Astrocyte of the hippocampus (primary cell): ENCODE results near the gene LRP2.
"Not testable (repeated sequence)": the region's sequence is repeated elsewhere in the genome, so short reads cannot be mapped to it uniquely, and the experiment has no call there.

Experiments used
- DNase-seq: peaks from one replicate; pipeline ENCODE4 v3.0.0; 2011; ENCODE audit warnings: low read depth, low spot score

LRP2 gene

DNA sequence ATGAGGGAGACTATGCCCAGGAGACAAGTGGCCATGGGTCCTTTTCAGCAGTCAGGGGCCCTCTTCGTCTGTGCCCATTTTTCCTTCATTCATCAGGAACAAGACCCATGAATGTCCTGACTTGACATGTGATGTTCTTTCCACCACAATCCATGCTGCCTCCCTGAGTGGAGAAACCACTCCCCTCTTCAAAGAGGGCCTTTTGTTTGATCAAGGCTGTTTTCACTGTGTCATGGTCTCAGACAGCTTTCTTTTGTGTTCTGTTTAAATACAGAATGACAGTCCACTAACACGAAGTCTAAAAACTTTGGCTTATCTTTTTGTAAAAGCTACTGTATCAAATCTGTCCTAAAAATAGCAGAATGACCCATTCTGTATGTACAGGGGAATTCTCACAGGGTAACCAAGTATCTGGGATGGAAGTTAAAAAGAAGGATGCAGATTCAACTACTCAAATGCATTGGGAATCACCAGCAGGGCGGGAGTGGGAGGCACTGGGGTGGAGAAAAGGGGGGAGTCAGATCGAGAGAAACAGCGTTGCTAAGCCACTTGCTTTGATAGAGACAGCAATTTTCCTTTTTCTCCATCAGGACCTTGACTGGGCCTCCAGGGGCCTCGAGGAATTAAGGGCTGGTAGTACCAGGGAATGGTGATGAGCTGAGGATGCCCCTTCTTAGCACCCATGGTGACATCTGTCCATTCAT lies 13.9 kb downstream of the LRP2 start:
- no peak for DNase-seq

DNA sequence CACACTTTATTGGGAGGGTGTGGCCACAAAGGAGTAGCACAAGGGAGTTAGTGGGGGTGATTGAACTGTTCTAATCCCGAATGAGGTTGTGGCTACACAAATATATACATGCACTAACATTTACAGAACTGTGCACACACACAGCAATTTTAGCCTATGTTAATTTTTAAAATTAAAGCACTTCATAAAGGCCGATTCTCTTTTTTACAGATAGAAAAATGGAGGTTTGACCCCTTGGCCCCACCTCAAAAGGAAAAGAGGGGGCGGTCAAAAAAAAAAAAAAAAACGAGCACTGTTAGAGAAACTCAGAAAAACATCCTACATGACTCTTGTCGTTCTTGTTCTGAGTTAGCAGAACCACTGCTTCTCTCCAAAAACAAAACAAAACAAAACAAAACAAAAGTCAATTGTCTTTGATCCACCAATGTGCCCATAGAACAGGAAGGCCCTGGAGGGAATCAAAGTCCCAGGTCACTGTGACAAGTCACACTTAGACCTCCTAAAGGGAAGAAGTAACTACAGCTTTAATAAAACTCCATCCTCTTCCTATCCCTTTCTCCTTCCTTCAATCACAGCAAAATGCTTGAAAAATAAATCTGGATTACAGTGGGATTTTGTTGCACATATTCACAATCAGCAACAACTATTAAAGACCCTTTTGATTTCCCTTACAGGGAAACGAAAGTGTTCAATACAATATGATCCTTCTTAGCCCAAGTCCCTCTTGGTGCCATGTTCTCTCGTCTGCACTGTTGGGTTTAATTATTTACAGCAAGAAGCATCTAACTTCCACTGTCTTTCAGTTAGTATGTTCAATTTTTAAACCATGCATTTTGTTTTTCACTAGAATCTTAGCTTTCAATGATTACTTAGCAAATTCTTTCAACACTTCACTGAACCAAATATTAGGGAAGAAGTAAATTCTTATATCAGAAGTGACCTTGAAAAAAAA lies 16.6 kb downstream of the LRP2 start:
- no peak for DNase-seq

DNA sequence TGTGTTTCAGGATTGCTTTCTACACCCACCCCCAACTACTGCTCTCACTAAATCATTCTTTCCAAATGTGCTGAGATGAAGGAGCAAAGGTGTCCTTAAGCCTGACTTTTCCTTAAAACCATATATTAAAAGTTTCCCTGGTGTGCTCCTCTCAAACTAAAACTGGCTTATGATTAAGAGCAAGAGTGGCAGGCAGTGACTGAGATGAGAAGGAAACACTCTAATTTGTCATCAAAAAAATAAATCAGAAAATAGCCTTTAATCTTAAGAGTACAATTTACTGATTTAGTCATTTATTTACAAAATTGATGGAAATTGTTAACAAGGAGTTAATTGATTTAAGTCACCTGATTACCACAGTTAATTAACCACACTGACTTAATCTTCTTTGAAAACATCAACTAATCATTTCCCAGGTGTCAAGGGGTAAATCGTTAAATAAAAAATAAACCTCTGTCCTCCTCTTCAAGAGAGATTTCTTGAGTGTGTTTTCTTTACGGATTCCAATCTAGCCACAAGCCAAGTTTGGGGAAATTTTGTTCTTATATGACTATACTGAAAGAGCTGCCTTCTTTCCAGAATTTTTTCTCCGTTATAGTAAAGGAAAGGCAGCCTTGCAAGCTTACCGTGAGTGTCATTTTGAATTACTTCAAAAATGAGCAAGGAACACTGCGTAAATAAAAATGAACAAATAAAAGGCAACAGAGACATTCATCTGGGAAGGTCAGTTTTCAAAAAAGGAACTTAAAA lies 17.4 kb downstream of the LRP2 start:
- peak; percentile 8 for DNase-seq

DNA sequence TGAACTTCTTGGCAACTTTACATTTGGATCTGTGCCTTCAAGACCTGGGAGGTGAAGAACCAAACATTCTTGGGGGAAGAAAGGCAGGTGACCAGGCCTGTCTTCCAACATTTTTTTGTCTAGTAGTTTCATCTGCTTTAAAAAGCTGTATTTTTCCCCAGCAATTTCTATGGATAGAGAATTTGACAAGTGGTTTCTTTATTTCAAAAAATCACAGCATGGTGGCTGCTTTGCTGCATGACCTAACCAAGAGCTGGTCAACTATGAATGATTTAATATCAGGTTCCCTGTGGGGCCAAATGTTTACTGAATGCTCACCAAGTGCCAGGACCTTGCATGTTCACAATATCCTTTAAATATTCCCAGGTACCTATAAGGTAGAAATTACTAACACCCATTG lies 19.1 kb downstream of the LRP2 start:
- DNase-seq: no peak

DNA sequence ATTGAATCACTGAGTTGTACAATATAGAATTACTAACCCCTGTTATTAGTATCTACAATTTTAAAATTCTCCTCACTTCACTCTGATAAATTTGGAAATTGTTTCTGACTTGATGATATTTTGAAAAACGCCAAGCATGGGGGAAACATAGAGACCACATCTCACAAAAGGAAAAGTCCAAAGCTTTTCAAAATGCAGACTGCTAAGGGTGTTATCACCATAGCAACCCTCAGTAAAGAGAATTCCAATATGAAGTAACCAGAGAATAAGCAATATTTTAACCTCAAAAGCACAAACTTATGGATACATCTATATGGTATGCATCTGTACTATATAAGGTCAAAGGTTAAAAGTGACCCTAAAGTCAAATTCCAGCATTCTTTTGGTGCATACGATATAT lies 22.7 kb downstream of the LRP2 start:
- DNase-seq: no peak

DNA sequence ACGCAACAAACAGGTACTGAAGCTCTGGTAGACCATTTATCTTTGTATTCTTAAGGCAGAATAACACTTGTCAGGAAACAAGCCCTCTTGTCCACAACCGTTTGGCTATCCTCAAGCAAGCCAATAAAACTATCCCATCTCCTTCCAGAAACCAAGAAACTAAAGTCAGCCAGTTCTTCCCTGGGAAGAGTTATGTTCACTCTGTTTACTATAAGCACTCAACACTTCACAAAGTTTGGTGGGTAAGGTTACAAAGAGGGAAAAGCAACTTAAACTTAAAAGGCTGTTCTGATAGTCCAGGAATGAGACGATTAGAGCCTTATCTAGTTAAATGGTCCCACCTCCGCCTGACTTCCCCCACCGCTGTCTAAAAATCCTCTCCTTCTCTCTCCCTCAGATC lies 25.6 kb downstream of the LRP2 start:
- DNase-seq: no peak

DNA sequence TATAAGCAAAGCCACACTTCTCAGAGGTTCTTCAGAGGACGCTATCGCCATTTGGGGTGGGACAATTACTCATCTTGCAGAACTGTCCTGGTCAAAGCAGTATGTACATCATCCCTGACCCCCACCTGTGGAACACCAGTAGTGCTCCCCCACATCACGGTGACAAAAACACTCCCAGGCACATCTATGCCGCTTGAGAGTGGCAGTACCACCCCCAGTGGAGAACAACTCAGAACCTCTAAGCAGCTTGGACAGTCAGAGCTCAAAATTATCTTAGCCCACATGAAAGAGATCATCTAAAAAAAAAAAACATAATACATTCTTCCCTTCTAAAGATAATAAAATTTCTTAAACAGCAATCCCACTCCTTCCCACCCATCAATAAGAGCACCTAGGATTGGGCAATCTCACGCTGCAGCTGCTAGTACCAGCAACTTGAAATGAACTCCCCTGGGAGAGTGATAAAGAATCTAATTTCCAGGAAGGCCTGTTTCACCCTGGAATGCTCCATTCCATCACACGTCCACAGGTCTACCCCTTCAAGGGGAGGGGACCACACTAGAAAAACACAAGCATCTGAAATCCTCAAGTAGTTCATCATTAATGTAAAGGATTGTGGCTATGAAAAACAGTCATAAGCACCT lies 31.7 kb downstream of the LRP2 start:
- no peak for DNase-seq

DNA sequence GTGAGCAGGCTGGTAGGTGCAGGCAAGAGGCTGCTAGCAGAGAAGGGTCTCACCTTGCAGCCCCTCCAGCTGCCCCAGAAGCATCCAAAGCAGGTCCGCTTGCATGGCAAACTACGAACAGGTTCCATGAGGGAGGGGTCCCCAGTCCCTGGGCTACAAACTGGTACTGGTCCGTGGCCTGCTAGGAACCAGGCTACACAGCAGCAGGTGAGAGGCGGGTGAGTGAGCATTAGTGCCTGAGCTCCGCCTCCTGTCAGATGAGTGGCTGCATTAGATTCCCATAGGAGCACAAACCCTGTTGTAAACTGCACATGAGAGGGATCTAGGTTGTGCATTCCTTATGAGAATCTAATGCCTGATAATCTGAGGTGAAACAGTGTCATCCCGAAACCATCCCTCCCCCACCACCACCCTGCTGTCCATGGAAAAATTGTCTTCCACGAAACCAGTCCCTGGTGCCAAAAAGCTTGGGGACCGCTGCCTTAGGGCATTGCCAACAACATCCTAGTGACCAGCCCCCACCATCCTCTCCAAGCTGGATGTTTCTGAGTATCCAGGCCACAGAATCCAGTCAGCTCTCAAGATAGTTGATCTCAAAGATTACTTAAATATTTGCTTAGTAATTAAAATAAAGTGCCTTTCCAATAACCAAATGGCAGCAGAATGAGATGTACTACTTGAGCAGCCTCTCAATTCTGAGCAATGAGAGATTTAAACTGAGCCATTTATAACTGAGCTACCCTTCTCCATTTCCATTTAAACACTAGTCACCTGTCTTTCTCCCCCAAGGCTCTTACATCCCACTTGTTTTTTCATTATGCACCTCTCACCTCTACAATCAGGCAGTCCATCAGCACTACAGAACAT lies 32.4 kb downstream of the LRP2 start:
- no peak for DNase-seq

DNA sequence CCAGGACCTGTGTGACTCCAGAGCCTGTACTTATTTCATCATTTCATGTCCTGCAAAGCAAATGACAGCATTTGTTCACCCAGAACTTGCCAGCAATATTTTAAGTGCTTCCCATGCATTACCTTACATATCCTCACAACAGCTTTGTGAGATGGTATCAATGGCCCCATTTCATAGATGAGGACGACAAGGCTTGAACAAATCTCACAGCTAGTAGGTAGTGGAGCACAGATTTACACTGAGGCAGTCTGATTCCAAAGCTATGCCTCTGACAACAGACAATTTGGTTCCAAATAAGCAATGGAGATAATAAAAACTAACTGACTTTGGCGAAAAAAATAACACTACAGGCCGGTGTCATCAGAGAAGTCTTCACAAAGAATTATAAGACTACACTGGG lies 33.5 kb downstream of the LRP2 start:
- no peak for DNase-seq

DNA sequence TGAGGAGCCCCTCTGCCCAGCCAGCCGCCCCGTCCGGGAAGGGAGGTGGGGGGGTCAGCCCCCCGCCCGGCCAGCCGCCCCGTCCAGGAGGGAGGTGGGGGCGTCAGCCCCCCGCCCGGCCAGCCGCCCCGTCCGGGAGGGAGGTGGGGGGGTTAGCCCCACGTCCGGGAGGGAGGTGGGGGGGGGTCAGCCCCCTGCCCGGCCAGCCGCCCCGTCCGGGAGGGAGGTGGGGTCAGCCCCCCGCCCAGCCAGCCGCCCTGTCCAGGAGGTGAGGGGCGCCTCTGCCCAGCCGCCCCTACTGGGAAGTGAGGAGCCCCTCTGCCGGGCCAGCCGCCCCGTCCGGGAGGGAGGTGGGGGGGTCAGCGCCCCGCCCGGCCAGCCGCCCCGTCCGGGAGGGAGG lies 34.5 kb downstream of the LRP2 start:
- DNase-seq: not testable (repeated sequence)

DNA sequence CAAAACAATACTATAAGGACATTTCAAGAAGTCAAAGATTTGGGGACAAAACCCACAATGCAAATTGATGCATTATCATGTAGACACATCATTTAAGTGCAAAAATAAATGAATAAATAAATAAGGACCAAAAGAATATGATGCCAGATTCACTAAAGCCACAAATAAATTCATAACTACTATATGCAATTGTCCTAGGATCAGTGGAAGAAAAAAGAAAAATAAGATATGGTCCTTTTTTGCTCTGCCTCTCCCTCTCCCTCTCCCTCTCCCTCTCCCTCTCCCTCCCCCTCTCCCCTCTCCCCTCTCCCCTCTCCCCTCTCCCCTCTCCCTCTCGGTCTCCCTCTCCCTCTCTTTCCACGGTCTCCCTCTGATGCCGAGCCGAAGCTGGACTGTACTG lies 36.4 kb downstream of the LRP2 start:
- DNase-seq: not testable (repeated sequence)

DNA sequence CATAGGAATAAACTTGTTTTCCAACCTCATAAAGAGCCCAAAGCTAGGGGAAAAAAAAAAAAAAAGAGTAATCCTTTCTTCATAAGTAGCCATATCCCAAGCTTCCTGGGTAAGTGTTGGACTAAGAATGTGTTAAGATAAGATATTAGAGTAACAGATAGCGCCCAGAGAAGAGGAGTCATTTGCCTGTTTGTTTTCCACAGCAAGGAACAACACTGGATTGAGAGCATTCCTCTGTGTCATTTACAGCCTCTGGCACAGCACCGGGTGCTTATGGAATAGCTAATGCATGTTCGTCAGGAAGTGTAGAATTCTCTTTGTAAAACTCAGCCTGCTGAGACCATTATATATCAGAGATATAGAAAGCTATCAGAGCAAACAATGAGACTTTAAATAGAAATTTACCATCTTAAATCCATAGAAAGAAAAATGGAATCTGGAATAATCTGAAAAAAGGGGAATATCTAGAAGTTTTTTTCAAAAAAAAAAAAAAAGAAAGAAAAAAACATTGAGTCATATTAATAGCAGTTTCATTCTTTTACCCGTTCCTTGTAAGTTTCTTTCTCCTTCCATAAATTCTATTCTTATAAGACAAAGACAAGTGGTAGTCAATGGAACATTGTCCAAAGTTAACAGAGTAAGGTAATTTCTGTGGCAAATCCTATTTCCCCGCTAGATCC lies 37.6 kb downstream of the LRP2 start:
- no peak for DNase-seq

DNA sequence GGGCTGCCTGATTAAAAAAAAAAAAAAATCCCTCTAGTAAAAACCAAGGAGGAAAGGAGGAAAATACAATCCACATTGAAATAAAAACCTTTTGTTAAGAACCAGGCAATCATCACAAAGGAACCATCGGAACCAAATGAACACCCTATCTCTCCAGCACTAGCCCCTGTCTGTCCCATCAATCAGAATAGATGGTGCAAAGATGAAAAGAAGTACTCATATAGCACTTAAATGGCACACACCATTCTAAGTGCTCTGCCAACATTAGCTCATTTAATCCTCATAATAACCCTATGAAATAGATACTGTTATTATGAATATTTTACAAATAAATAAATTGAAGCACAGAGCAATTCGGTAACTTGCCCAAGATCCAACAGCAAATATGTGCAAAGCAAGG lies 38.5 kb downstream of the LRP2 start:
- DNase-seq: no peak

DNA sequence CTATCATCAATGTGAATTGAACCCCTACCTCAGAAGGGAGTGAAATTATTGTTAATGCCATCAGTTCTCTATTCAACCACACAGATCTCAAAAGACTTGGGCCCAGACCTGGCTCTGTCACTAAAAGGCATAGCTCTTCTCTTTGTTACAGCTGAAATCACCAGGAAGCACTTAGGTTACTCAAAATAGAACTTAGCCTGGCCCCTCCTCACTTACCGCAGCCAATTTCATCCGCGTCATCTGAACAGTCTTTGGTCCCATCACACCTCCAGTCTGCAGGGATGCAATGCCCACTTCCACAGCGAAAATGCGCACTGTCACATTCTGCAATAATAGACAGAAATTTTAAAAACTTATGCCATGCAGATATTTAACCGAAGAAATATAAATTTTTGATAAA lies 41.8 kb downstream of the LRP2 start:
- DNase-seq: no peak

DNA sequence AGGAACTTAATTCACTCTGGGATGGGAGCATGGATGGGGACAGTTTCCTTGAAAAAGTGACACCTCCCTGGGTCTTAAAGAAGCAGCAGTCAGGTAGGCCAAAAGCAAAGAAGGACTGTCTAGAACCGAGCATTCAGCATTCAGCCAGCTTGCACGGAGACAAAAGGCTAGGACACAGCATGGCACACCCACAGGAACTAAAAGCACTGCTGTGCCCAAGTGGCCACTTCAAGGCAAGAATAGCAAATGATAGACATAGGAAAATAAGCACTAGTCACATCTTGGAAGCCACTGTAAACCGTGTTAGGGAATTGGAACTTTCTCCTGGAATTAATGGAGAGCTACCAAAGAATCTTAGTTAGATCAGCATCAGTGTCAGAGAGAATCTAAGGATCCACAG lies 47.0 kb downstream of the LRP2 start:
- no peak for DNase-seq

DNA sequence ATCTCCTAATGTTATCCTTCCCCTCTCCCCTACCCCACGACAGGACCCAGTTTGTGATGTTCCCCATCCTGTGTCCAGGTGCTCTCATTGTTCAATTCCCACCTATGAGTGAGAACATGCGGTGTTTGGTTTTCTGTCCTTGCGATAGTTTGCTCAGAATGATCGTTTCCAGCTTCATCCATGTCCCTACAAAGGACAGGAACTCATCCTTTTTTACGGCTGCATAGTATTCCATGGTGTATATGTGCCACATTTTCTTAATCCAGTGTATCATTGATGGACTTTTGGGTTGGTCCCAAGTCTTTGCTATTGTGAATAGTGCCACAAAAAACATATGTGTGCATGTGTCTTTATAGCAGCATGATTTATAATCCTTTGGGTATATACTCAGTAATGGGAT lies 54.0 kb downstream of the LRP2 start:
- not testable (repeated sequence) for DNase-seq

DNA sequence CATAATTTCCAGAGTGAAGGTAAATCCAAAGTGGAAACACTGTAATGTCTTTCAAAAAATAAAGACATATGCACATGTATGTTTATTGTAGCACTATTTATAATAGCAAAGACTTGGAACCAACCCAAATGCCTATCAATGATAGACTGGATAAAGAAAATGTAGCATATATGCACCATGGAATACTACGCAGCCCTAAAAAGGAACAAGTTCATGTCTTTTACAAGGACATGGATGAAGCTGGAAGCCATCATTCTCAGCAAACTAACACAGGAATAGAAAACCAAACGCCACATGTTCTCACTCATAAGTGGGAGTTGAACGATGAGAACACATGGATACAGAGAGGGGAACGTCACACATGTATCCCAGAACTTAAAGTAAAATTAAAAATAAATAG lies 57.6 kb downstream of the LRP2 start:
- DNase-seq: not testable (repeated sequence)

DNA sequence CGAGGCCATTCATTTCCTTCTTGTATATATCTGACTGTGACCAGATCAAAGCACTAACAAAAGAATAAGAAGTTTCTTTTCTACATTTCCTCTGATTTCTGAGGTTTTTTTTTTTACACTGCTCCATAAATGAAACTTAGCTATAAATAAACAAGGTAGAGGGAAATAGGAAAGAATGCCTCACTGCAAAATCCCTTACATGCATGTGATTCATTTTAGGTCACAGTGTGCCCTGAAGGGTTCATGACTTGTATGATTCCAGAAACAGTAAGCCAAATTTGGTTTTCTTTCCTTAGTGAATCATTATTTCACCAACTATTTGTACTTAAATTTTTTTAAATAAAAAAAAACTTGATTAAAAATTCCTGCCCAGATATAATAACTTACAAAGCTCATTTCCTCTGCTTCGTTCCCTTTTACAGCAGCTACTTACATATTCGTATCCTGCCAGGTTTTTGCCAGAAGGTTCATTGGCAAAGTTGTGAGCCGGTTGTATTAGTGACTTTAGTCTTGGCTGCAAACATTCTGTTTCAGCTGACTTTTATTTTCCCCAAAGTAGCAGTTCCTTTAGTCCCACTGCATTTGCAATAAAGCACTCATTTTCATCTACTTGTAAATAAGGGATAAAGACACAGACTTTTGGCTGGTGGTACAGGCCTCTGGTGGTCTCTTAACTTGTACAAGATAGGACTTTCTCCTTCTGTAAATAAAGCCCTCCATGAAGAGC lies 58.6 kb downstream of the LRP2 start:
- DNase-seq: no peak

DNA sequence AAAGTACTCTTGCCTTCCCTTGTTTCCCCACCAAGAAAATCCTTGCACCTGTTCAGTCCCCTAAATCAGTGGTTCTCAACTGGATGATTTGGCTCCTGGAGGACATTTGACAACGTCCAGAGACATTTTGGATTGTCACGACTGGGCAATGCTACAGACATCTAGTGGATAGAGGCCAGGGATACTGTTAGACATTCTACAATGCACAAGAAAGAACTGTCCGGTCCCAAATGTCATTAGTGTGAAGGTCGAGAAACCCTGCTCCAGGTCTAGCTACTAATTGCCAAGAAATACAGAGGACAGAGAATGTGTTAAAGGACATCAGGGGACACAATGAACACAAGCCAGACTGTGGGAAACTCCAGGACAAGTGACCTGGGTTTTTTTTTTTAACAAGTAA lies 60.0 kb downstream of the LRP2 start:
- no peak for DNase-seq
